Measurements from ENCODE around the gene ARMH2.

Gene ARMH2

GRCh38 chr6:24798740-24799540, at the start of gene ARMH2:
ARMH2 (minus strand) TSS chr6:24798917; CDS start chr6:24798857, 60 bp downstream.
- no peak for DNase-seq

- peak in 11 of 58 donors; percentile 9 to 73 (median 33) for DNase-seq
These were observed 49.7 kb upstream of the ARMH2 start for GRCh38 chr6:24848461-24848860.

GRCh38 chr6:24847402-24847801, 48.7 kb upstream of the ARMH2 start:
- no peak for DNase-seq

GRCh38 chr6:24845578-24845977, 46.9 kb upstream of the ARMH2 start:
- DNase-seq, result no peak

GRCh38 chr6:24844903-24845302, 46.2 kb upstream of the ARMH2 start:
- no peak for DNase-seq

GRCh38 chr6:24844061-24844460, 45.3 kb upstream of the ARMH2 start:
- no peak for DNase-seq

GRCh38 chr6:24840187-24840586, 41.5 kb upstream of the ARMH2 start:
- no peak for DNase-seq

GRCh38 chr6:24838994-24839393, 40.3 kb upstream of the ARMH2 start:
- DNase-seq, result no peak

- DNase-seq, result no peak
These were observed 39.4 kb upstream of the ARMH2 start for GRCh38 chr6:24838081-24838480.

- peak in 5 of 58 donors; percentile 9 to 84 (median 46) for DNase-seq
These were observed 37.4 kb upstream of the ARMH2 start for GRCh38 chr6:24836109-24836508.

- no peak for DNase-seq
These were observed 35.1 kb upstream of the ARMH2 start for GRCh38 chr6:24833711-24834386.

- no peak for DNase-seq
These were observed 34.1 kb upstream of the ARMH2 start for GRCh38 chr6:24832794-24833193.

GRCh38 chr6:24831771-24832716, 33.3 kb upstream of the ARMH2 start:
- DNase-seq, result no peak

GRCh38 chr6:24829657-24830056, 30.9 kb upstream of the ARMH2 start:
- DNase-seq, result no peak

- no peak for DNase-seq
These were observed 29.3 kb upstream of the ARMH2 start for GRCh38 chr6:24827970-24828369.

GRCh38 chr6:24827162-24827561, 28.4 kb upstream of the ARMH2 start:
- no peak for DNase-seq

GRCh38 chr6:24825130-24825630, 26.5 kb upstream of the ARMH2 start:
- no peak for DNase-seq

- no peak for DNase-seq
These were observed 25.6 kb upstream of the ARMH2 start for GRCh38 chr6:24824142-24824938.

- DNase-seq, result no peak
These were observed 24.5 kb upstream of the ARMH2 start for GRCh38 chr6:24823185-24823584.

- no peak for DNase-seq
These were observed 24.0 kb upstream of the ARMH2 start for GRCh38 chr6:24822696-24823095.

All from anterior cingulate cortex (tissue), 58 donors.